ENCODE results near the gene PSMA8.
"Not testable (repeated sequence)": the region's sequence is repeated elsewhere in the genome, so short reads cannot be mapped to it uniquely, and the experiment has no call there.

Gene PSMA8

GRCh38 chr18:26230497-26230896 lies 96.8 kb downstream of the PSMA8 start:
- peaks cover 49% of the 10 kb centered on the region for H3K4me1 Mint-ChIP-seq
- DNase-seq (ENCODE audit: low spot score in 2 of 2) (no peak), ATAC-seq (ENCODE audit: low read depth) (no peak)
- no peaks in the 10 kb centered on the region for H3K27me3 Mint-ChIP-seq
- H3K9me3 Mint-ChIP-seq: no peaks in the 10 kb centered on the region
- H3K27ac Mint-ChIP-seq: no peak overlapping the region
- no peak overlapping the region for H3K4me3 Mint-ChIP-seq
- no peaks in the 10 kb centered on the region for H3K36me3 Mint-ChIP-seq

GRCh38 chr18:26233208-26233607 lies 99.5 kb downstream of the PSMA8 start:
- no peak for ATAC-seq (ENCODE audit: low read depth)
- Mint-ChIP-seq H3K9me3 (no peaks in the 10 kb centered on the region), H3K4me1 (peaks cover 46% of the 10 kb centered on the region), H3K27ac (no peak overlapping the region), H3K27me3 (no peaks in the 10 kb centered on the region), H3K4me3 (no peak overlapping the region), H3K36me3 (no peaks in the 10 kb centered on the region)
- no peak for DNase-seq (ENCODE audit: low spot score in 2 of 2)

- not testable (repeated sequence) for H3K36me3 Mint-ChIP-seq; H3K27me3 Mint-ChIP-seq; ATAC-seq (ENCODE audit: low read depth); H3K4me3 Mint-ChIP-seq; DNase-seq (ENCODE audit: low spot score in 2 of 2); H3K9me3 Mint-ChIP-seq; H3K27ac Mint-ChIP-seq
- H3K4me1 Mint-ChIP-seq: peaks cover 37% of the 10 kb centered on the region
Observed at GRCh38 chr18:26237363-26237762, 103.7 kb downstream of the PSMA8 start.

DNA sequence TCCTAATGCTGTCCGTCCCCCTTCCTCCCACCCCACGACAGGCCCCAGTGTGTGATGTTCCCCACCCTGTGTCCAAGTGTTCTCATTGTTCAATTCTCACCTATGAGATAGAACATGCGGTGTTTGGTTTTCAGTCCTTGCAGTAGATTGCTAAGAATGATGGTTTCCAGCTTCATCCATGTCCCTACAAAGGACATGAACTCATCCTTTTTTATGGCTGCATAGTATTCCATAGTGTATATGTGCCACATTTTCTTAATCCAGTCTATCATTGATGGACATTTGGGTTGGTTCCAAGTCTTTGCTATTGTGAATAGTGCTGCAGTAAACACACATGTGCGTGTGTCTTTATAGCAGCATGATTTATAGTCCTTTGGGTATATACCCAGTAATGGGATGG lies 105.0 kb downstream of the PSMA8 start:
- DNase-seq (ENCODE audit: low spot score in 2 of 2); H3K27ac Mint-ChIP-seq; H3K27me3 Mint-ChIP-seq; H3K4me3 Mint-ChIP-seq; H3K9me3 Mint-ChIP-seq; ATAC-seq (ENCODE audit: low read depth): not testable (repeated sequence)
- peaks cover 28% of the 10 kb centered on the region for H3K4me1 Mint-ChIP-seq
- peaks cover 20% of the 10 kb centered on the region for H3K36me3 Mint-ChIP-seq

DNA sequence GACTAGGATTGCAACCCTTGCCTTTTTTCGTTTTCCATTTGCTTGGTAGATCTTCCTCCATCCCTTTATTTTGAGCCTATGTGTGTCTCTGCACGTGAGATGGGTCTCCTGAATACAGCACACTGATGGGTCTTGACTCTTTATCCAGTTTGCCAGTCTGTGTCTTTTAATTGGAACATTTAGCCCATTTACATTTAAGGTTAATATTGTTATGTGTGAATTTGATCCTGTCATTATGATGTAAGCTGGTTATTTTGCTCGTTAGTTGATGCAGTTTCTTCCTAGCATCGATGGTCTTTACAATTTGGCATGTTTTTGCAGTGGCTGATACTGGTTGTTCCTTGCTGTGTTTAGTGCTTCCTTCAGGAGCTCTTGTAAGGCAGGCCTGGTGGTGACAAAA lies 108.7 kb downstream of the PSMA8 start:
- not testable (repeated sequence) for DNase-seq (ENCODE audit: low spot score in 2 of 2); H3K27me3 Mint-ChIP-seq; ATAC-seq (ENCODE audit: low read depth); H3K27ac Mint-ChIP-seq; H3K4me3 Mint-ChIP-seq; H3K9me3 Mint-ChIP-seq
- H3K36me3 Mint-ChIP-seq: peaks cover 27% of the 10 kb centered on the region
- H3K4me1 Mint-ChIP-seq: peaks cover 14% of the 10 kb centered on the region

All from memory B cell (primary cell).